ENCODE measurements around the gene NAA20.

NAA20 gene

GRCh38 chr20:20014659-20015058, 2.5 kb upstream of the NAA20 start:
- in situ Hi-C loops (cut with HindIII; ENCODE audit: low sequenced_read_pairs), result no loop called here

GRCh38 chr20:20017844-20018185, 653 bp downstream of the NAA20 start:
- in situ Hi-C loops (cut with HindIII; ENCODE audit: low sequenced_read_pairs), result no loop called here

DNA sequence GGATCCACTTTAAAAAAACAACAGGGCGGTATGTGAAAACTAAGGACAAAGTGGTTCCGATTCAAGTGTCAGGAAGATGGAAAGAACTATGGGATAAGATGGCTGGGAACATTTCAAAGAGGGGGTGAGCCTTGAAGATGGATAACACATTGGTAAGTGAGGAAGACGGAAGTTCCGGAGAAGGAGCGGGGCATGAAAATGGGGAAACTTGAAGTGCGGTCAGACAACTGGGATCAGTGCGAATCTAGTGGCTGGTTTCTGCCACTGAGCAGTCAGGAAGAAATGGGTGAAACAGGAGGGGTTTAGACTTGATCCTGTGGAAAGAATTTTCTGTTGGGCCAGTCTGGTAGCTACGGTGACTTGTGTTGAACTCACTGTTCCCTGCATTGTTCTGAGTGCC, 1.2 kb downstream of the NAA20 start:
- in situ Hi-C loops (cut with HindIII; ENCODE audit: low sequenced_read_pairs), result no loop called here

DNA sequence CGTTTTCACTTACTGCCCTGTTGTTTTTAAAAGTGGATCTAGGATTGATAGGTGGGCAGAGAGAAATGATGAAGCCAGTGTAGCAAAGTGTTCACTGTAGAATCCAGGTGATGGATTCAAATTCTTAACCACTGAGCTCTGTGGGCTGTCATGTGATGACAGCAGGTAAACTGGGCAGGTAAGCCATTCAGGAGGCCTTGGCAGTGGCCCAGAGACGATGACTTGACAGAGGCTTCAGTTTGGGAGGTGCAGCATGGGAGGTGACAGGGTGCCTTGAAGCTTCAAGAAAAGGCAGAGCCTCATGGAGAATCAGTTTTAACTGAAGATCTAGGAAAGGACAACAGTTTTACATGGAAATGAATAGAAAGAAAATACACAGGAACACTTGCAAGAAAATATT, 2.0 kb downstream of the NAA20 start:
- in situ Hi-C loops (cut with HindIII; ENCODE audit: low sequenced_read_pairs), result no loop called here

DNA sequence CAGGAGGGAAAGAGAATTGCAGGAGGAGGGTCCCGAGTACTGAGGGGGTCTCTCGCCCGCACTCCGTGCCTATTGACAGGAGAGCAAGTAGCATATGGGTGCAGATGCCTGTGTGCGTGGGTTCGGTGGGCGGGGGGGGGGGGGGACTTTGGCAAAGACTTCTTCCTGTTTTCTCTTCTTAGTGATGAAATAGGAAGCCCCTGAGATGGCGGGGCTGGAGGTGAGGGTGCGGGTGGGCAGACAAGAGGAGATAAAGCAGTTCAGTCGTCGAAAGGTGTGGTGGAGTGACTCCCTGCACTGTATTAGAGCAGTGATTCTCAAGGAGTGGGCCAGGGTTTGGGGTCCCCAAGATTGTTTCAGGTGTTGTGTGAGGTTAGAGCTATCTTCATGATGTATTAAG, 3.7 kb downstream of the NAA20 start:
- in situ Hi-C loops (cut with HindIII; ENCODE audit: low sequenced_read_pairs), result no loop called here

GRCh38 chr20:20021835-20022234, 4.7 kb downstream of the NAA20 start:
- in situ Hi-C loops (cut with HindIII; ENCODE audit: low sequenced_read_pairs), result no loop called here

DNA sequence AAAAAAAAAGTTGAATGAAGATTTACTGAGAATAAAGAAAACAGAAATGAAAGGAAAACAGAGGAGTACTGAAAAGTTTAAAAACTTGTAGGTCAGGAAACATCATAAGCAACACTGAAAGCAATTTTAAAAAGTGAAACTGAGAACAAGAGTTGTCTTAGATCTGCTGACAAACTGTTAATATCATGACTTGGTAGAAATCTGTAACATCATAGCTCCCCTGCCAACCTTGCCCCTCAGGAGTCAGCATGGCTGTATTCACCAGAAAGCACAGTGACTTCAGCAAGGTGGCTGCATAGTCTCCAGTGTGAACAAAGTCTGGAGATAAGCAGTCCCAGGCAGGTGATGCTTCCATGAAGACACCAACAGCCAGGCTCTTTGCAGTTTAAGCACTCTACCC, 5.3 kb downstream of the NAA20 start:
- in situ Hi-C loops (cut with HindIII; ENCODE audit: low sequenced_read_pairs), result no loop called here

- in situ Hi-C loops (cut with HindIII; ENCODE audit: low sequenced_read_pairs), result no loop called here
These were observed 6.2 kb downstream of the NAA20 start for GRCh38 chr20:20023395-20023794.

DNA sequence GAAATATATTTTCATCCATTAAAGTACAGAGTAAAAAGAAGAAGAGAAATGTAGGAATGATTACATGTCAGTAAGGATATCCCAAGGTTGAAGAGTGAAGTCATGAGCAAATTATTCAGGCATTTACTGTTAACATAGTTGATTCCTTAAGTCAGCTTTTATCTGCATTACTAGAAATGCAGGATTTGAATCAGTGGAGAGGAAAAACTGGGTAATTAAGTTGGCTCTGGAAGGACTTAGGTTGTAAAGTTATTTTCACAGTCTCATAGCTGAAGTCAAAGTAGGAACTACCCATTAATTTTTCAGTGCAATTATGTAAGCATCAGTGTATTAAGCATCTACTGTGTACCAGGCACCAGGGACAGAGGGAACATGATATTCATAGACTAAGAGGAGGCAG, 7.8 kb downstream of the NAA20 start:
- in situ Hi-C loops (cut with HindIII; ENCODE audit: low sequenced_read_pairs), result no loop called here

DNA sequence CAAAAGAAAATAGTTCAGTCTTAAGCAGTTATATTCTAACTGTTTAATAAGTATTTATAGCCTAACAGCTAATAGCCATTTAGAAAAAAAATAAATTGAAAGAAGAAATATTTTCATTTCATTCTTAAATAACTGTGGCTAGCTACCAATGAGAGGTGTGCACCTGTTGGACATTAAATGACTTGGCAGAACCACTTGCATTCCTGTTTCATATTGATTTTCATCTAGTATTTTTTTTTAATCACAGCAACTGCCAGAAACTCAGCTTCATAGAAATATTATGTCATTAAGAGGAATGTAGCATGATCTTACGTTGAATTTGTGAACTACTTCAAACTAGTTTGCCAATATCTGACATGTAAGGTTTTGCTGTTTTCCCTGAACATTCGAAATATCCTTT, 10.1 kb downstream of the NAA20 start:
- in situ Hi-C loops (cut with HindIII; ENCODE audit: low sequenced_read_pairs), result no loop called here

DNA sequence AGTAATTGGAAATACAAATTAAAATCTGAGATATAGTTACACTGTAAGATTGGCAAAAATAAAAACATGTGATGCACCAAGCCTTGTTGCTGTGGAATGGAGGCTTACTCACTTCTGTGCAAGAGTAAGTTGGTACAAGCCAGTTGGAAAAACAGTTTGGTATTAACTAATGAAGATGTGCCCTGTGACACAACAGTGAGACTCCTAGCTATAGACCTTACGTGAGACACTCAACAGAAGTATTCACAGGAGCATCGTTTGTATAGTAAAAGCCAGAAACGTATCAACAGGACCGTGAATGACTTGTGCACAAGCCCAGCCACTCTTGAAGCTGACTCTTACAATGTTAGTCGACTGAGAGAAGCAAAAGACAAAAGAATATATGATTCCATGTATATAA, 14.6 kb downstream of the NAA20 start:
- in situ Hi-C loops (cut with HindIII; ENCODE audit: low sequenced_read_pairs), result no loop called here

GRCh38 chr20:20034486-20034885, 17.3 kb downstream of the NAA20 start:
- in situ Hi-C loops (cut with HindIII; ENCODE audit: low sequenced_read_pairs), result no loop called here

DNA sequence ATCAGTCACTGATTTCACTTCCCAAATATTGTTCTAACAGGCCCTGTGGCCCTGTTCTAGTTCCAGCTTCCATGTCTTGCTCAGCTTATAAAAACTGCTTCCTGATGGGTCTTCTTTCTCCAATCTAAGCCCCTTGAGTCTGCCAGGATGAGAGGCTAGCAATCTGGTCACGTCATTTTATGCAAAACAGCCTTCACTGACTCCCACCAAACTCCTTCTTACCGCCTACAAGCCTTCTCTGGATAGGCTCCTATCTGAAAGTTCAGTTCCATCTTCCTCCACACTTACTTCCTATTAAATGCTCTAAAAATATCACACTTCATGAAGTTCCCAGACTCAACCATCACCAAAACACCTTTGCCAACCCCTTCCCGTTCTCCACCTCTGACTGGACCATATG, 19.6 kb downstream of the NAA20 start:
- in situ Hi-C loops (cut with HindIII; ENCODE audit: low sequenced_read_pairs), result no loop called here

GRCh38 chr20:20037960-20038359, 20.8 kb downstream of the NAA20 start:
- in situ Hi-C loops (cut with HindIII; ENCODE audit: low sequenced_read_pairs), result no loop called here

DNA sequence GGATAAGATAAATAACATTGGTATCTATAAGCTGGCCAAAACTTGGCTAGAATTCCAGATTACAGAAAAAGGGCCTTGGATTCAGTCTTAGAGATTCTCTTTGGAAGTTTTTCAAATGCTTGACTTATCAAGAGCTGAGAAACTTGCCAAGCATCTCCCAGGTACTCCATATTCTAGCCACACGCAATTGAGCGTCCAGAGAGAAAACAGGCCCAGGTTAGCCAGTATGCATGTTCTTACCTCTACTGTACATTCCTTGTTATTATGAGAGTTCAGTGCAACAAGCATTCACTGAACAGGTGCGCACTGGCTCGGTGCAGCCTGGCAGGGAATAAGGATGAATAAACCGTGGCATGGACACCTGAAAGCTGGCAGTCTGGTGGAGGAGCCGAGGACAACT, 21.4 kb downstream of the NAA20 start:
- in situ Hi-C loops (cut with HindIII; ENCODE audit: low sequenced_read_pairs), result no loop called here

DNA sequence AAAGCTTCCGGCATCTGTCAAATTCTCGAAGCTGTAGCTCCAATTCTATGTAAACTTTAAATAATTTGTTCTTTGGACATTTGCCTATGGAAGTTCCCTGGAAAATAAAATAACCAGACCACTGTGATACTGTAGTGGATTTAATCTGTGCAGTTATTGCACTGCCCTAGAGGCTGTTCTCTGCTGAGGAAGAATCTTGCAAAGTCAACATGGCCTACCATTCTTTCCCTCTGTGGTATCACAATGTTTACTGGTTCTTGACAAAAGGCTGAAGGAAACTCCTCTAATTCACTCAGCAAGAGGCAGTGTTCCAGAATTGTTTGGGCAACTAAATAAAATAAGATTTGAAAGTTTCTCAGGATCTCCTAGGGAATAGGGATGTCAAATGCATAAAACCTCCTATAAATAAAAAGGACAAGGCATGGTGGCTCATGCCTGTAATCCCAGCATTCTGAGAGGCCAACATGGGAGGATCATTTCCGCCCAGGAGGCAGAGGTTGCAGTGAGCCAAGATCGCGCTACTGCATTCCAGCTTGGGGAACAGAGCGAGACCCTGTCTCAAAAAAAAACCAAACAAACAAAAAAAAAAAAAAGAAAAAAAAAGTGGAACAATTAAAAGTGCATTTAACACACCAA, 22.7 kb downstream of the NAA20 start:
- in situ Hi-C loops (cut with HindIII; ENCODE audit: low sequenced_read_pairs), result no loop called here

GRCh38 chr20:20051767-20052073, 34.6 kb downstream of the NAA20 start:
- in situ Hi-C loops (cut with HindIII; ENCODE audit: low sequenced_read_pairs), result no loop called here

GRCh38 chr20:20052074-20052970, 35.2 kb downstream of the NAA20 start, which contains the start of the genes CFAP61 and CRNKL1:
CFAP61 (plus strand) TSS chr20:20052532; CDS start chr20:20056654, 4,122 bp downstream.
CRNKL1 (minus strand) TSS chr20:20052466; CDS start chr20:20052342, 124 bp downstream.
- in situ Hi-C loops (cut with HindIII; ENCODE audit: low sequenced_read_pairs), result no loop called here

GRCh38 chr20:20060234-20060998, 43.3 kb downstream of the NAA20 start:
- in situ Hi-C loops (cut with HindIII; ENCODE audit: low sequenced_read_pairs), result no loop called here

- in situ Hi-C loops (cut with HindIII; ENCODE audit: low sequenced_read_pairs), result no loop called here
These were observed 47.0 kb downstream of the NAA20 start for GRCh38 chr20:20063941-20064702.

GRCh38 chr20:20065361-20065760, 48.2 kb downstream of the NAA20 start:
- in situ Hi-C loops (cut with HindIII; ENCODE audit: low sequenced_read_pairs), result no loop called here
